DLD1 (cell line): Measurements from ENCODE around the gene SRRM4.

Experiments used
- in situ Hi-C: cut with HindIII; loops from 2 replicates; pipeline ENCODE4 v1.10.0; 2017; ENCODE audit warnings: low sequenced_read_pairs

SRRM4 gene

GRCh38 chr12:119114294-119114693 lies 133.0 kb downstream of the SRRM4 start:
- in situ Hi-C loops: no loop called here

GRCh38 chr12:119115296-119115905 lies 134.1 kb downstream of the SRRM4 start:
- in situ Hi-C loops: no loop called here

GRCh38 chr12:119117936-119118335 lies 136.6 kb downstream of the SRRM4 start:
- in situ Hi-C loops: no loop called here

GRCh38 chr12:119118625-119119024 lies 137.3 kb downstream of the SRRM4 start:
- in situ Hi-C loops: no loop called here

GRCh38 chr12:119122047-119122446 lies 140.7 kb downstream of the SRRM4 start:
- in situ Hi-C loops: no loop called here

GRCh38 chr12:119122751-119123150 lies 141.4 kb downstream of the SRRM4 start:
- in situ Hi-C loops: no loop called here

- in situ Hi-C loops: no loop called here
Observed at GRCh38 chr12:119128527-119128926, 147.2 kb downstream of the SRRM4 start.

- in situ Hi-C loops: no loop called here
Observed at GRCh38 chr12:119129827-119130434, 148.6 kb downstream of the SRRM4 start.

- in situ Hi-C loops: no loop called here
Observed at GRCh38 chr12:119130523-119130922, 149.2 kb downstream of the SRRM4 start.

- in situ Hi-C loops: no loop called here
Observed at GRCh38 chr12:119134284-119135072, 153.1 kb downstream of the SRRM4 start.

- in situ Hi-C loops: no loop called here
Observed at GRCh38 chr12:119136811-119137410, 155.6 kb downstream of the SRRM4 start.

GRCh38 chr12:119139448-119139847 lies 158.1 kb downstream of the SRRM4 start:
- in situ Hi-C loops: no loop called here

GRCh38 chr12:119145367-119145766 lies 164.0 kb downstream of the SRRM4 start:
- in situ Hi-C loops: no loop called here

GRCh38 chr12:119147847-119148448 lies 166.6 kb downstream of the SRRM4 start:
- in situ Hi-C loops: no loop called here

GRCh38 chr12:119149270-119149669 lies 167.9 kb downstream of the SRRM4 start:
- in situ Hi-C loops: no loop called here

GRCh38 chr12:119151445-119152026 lies 170.2 kb downstream of the SRRM4 start:
- in situ Hi-C loops: no loop called here

GRCh38 chr12:119153477-119154434 lies 172.4 kb downstream of the SRRM4 start:
- in situ Hi-C loops: no loop called here

- in situ Hi-C loops: no loop called here
Observed at GRCh38 chr12:119154435-119154818, 173.1 kb downstream of the SRRM4 start.

- in situ Hi-C loops: no loop called here
Observed at GRCh38 chr12:119156401-119157044, 175.2 kb downstream of the SRRM4 start.
